Effector CD4-positive, alpha-beta T cell (primary cell): Measurements from ENCODE around the gene UBE2D4.
"Not testable (repeated sequence)": the region's sequence is repeated elsewhere in the genome, so short reads cannot be mapped to it uniquely, and the experiment has no call there.

Source experiments
- DNase-seq: peaks from one replicate; pipeline ENCODE4 v3.0.0-alpha.2; 2020

Gene UBE2D4

GRCh38 chr7:43914795-43915194 is 11.4 kb upstream of the UBE2D4 start:
- DNase-seq, result no peak

GRCh38 chr7:43915907-43916306 is 10.3 kb upstream of the UBE2D4 start:
- DNase-seq, result no peak

- DNase-seq, result no peak
These were observed 4.8 kb upstream of the UBE2D4 start for GRCh38 chr7:43921423-43921822.

- DNase-seq, result no peak
These were observed 3.5 kb upstream of the UBE2D4 start for GRCh38 chr7:43922726-43923125.

- no peak for DNase-seq
These were observed 525 bp downstream of the UBE2D4 start for GRCh38 chr7:43926798-43927123.

- DNase-seq, result no peak
These were observed 1.6 kb downstream of the UBE2D4 start for GRCh38 chr7:43927810-43928209.

- no peak for DNase-seq
These were observed 3.6 kb downstream of the UBE2D4 start for GRCh38 chr7:43929529-43930457.

GRCh38 chr7:43931346-43931745 is 5.1 kb downstream of the UBE2D4 start:
- no peak for DNase-seq

GRCh38 chr7:43933902-43934560 is 7.8 kb downstream of the UBE2D4 start:
- no peak for DNase-seq

- no peak for DNase-seq
These were observed 11.2 kb downstream of the UBE2D4 start for GRCh38 chr7:43937444-43937843.

GRCh38 chr7:43938892-43939482 is 12.8 kb downstream of the UBE2D4 start:
- no peak for DNase-seq

GRCh38 chr7:43942250-43942649 is 16.0 kb downstream of the UBE2D4 start:
- no peak for DNase-seq

GRCh38 chr7:43942997-43943396 is 16.8 kb downstream of the UBE2D4 start:
- no peak for DNase-seq

GRCh38 chr7:43943417-43944187 is 17.4 kb downstream of the UBE2D4 start:
- DNase-seq, result no peak

GRCh38 chr7:43944286-43944685 is 18.1 kb downstream of the UBE2D4 start:
- DNase-seq, result no peak

GRCh38 chr7:43952028-43952427 is 25.8 kb downstream of the UBE2D4 start:
- DNase-seq, result no peak

- DNase-seq, result no peak
These were observed 26.8 kb downstream of the UBE2D4 start for GRCh38 chr7:43953071-43953470.

GRCh38 chr7:43954524-43955228 is 28.4 kb downstream of the UBE2D4 start:
- DNase-seq, result no peak

- no peak for DNase-seq
These were observed 29.8 kb downstream of the UBE2D4 start for GRCh38 chr7:43956027-43956426.

GRCh38 chr7:43960933-43961332 is 34.7 kb downstream of the UBE2D4 start:
- DNase-seq, result no peak

GRCh38 chr7:43966392-43966791 is 40.2 kb downstream of the UBE2D4 start:
- DNase-seq, result not testable (repeated sequence)
